ENCODE data around the gene MINDY1.

The MINDY1 gene

GRCh38 chr1:151010346-151010726 is 3.6 kb upstream of the MINDY1 start:
- DNase-seq = no peak

- DNase-seq = no peak
These were observed 3.1 kb upstream of the MINDY1 start for GRCh38 chr1:151009674-151010345.

- no peak for DNase-seq
These were observed 2.5 kb upstream of the MINDY1 start for GRCh38 chr1:151009206-151009587.

- peak; percentile 92 for DNase-seq
These were observed 1.8 kb upstream of the MINDY1 start, which contains the start of gene PRUNE1 for GRCh38 chr1:151008244-151009205. TSS of gene PRUNE1 (plus strand) at chr1:151008449. CDS start at chr1:151008633, 184 bp downstream.

GRCh38 chr1:151007853-151008243 is 1.1 kb upstream of the MINDY1 start:
- no peak for DNase-seq

- no peak for DNase-seq
These were observed 878 bp downstream of the MINDY1 start for GRCh38 chr1:151005729-151006319.

- no peak for DNase-seq
These were observed 3.5 kb downstream of the MINDY1 start for GRCh38 chr1:151003180-151003579.

GRCh38 chr1:151002611-151003010 is 4.1 kb downstream of the MINDY1 start:
- DNase-seq = no peak

- DNase-seq = no peak
These were observed 4.7 kb downstream of the MINDY1 start for GRCh38 chr1:151002051-151002450.

- no peak for DNase-seq
These were observed 5.1 kb downstream of the MINDY1 start for GRCh38 chr1:151001602-151002001.

GRCh38 chr1:151000408-151000807 is 6.3 kb downstream of the MINDY1 start:
- DNase-seq = no peak

GRCh38 chr1:150999926-151000325 is 6.8 kb downstream of the MINDY1 start:
- no peak for DNase-seq

GRCh38 chr1:150999051-150999674 is 7.5 kb downstream of the MINDY1 start:
- peak in 1 of 2 donors; percentile 73 for DNase-seq

- no peak for DNase-seq
These were observed 8.8 kb downstream of the MINDY1 start for GRCh38 chr1:150997949-150998348.

GRCh38 chr1:150997126-150997872 is 9.4 kb downstream of the MINDY1 start:
- no peak for DNase-seq

- DNase-seq = peak in 1 of 2 donors; percentile 22
These were observed 10.8 kb downstream of the MINDY1 start for GRCh38 chr1:150995896-150996295.

- no peak for DNase-seq
These were observed 11.2 kb downstream of the MINDY1 start for GRCh38 chr1:150995460-150995859.

GRCh38 chr1:150994248-150994647 is 12.5 kb downstream of the MINDY1 start:
- no peak for DNase-seq

GRCh38 chr1:150992626-150993025 is 14.1 kb downstream of the MINDY1 start:
- DNase-seq = no peak

- no peak for DNase-seq
These were observed 18.8 kb downstream of the MINDY1 start for GRCh38 chr1:150987924-150988323.

- no peak for DNase-seq
These were observed 21.4 kb downstream of the MINDY1 start for GRCh38 chr1:150985179-150985825.
